ENCODE measurements around the gene SNAP25. TPM values are rescaled to one million over a fixed set of nuclear protein-coding genes. Genes with fewer than 3 reads are reported as not detected.

The SNAP25 gene
- total RNA-seq, 1 donor from 2014 or later = 5.6 TPM

GRCh38 chr20:10286356-10286755, 67.7 kb downstream of the SNAP25 start:
- no peak for TF ChIP-seq CTCF (IDR thresholded peaks at IDR 0.05)
- TF ChIP-seq POLR2AphosphoS5 (IDR thresholded peaks at IDR 0.05; ENCODE audit: insufficient read depth in 1 of 2, low read depth in 1 of 2) = no peak
- TF ChIP-seq POLR2A (IDR thresholded peaks at IDR 0.05) = no peak
- Histone ChIP-seq H3K4me3 (no peak overlapping the region), H3K27ac (no peak overlapping the region), H3K36me3 (no peaks in the 10 kb centered on the region), H3K27me3 (no peaks in the 10 kb centered on the region), H3K4me1 (no peaks in the 10 kb centered on the region), H3K9me3 (no peaks in the 10 kb centered on the region)
- intact Hi-C loops (cut with DNase I) = no loop called here
- DNase-seq (ENCODE audit: extremely low spot score in 2 of 2) = no peak

- Histone ChIP-seq H3K4me3 (no peak overlapping the region), H3K4me1 (no peaks in the 10 kb centered on the region), H3K27me3 (no peaks in the 10 kb centered on the region), H3K27ac (no peak overlapping the region), H3K36me3 (no peaks in the 10 kb centered on the region), H3K9me3 (no peaks in the 10 kb centered on the region)
- no peak for TF ChIP-seq CTCF (IDR thresholded peaks at IDR 0.05)
- no peak for TF ChIP-seq POLR2A (IDR thresholded peaks at IDR 0.05)
- TF ChIP-seq POLR2AphosphoS5 (IDR thresholded peaks at IDR 0.05; ENCODE audit: insufficient read depth in 1 of 2, low read depth in 1 of 2) = no peak
- no peak for DNase-seq (ENCODE audit: extremely low spot score in 2 of 2)
- intact Hi-C loops (cut with DNase I) = no loop called here
Measured at GRCh38 chr20:10288421-10288820, 69.8 kb downstream of the SNAP25 start.

DNA sequence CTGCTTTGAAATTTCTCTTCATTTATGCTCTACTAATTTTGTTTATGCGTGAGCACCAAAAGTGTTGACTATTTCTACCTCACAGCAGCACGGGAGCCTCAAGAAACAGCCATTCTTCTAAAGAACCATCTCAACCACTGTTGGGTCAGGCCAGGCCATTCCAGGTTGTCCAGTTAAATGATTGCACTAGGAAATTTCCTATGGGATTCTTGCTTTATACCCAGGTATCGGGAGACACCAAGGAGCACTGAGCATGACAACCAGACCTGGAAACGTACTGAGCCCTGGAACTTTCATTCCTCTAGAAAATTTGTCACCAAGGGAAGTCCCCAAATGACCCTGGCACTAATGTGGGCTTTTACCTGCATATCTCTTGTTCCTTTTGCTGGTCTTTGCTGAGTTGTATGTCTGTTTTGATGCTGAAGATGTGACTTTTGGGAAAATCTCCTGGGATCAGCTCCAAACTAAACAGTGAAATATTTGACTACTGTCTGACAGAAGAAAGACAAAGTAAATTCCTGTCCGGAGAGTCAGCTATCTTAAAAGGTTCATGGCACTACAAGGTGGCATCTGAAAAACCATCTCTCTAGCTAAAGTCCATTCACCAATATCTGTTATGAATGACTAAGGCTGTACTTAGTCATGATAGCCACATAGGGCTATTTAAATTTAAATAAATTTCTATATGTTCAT, 70.5 kb downstream of the SNAP25 start:
- Histone ChIP-seq H3K27me3 (no peaks in the 10 kb centered on the region), H3K4me3 (no peak overlapping the region), H3K4me1 (no peaks in the 10 kb centered on the region), H3K27ac (no peak overlapping the region), H3K9me3 (no peaks in the 10 kb centered on the region), H3K36me3 (no peaks in the 10 kb centered on the region)
- TF ChIP-seq POLR2AphosphoS5 (IDR thresholded peaks at IDR 0.05; ENCODE audit: insufficient read depth in 1 of 2, low read depth in 1 of 2) (no peak), CTCF (IDR thresholded peaks at IDR 0.05) (no peak), POLR2A (IDR thresholded peaks at IDR 0.05) (no peak)
- intact Hi-C loops (cut with DNase I) = no loop called here
- no peak for DNase-seq (ENCODE audit: extremely low spot score in 2 of 2)

GRCh38 chr20:10291568-10292248, 73.1 kb downstream of the SNAP25 start:
- Histone ChIP-seq H3K27me3 (no peaks in the 10 kb centered on the region), H3K4me1 (no peaks in the 10 kb centered on the region), H3K9me3 (no peaks in the 10 kb centered on the region), H3K4me3 (no peak overlapping the region), H3K27ac (no peak overlapping the region), H3K36me3 (no peaks in the 10 kb centered on the region)
- no peak for DNase-seq (ENCODE audit: extremely low spot score in 2 of 2)
- no peak for TF ChIP-seq CTCF (IDR thresholded peaks at IDR 0.05)
- no peak for TF ChIP-seq POLR2AphosphoS5 (IDR thresholded peaks at IDR 0.05; ENCODE audit: insufficient read depth in 1 of 2, low read depth in 1 of 2)
- TF ChIP-seq POLR2A (IDR thresholded peaks at IDR 0.05) = no peak
- intact Hi-C loops (cut with DNase I) = no loop called here

DNA sequence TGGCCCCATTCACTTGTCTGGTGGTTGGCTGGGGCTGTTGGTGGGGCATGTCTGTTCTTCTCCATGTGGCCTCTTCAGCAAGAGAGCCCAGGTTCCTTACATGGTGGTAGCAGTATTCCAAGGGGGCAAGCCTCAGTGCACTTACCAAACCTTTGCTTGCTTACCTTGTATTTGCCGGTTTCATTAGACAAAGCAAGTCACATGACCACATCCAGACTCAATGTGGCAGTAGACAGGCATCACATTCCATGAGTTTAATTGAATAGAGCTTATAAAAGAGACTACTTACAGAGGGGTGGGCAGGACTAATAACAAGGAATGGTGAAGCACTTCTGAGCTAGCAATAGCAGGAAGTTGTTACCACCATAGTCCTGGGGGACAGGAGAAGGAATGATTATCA, 78.6 kb downstream of the SNAP25 start:
- Histone ChIP-seq H3K36me3 (no peaks in the 10 kb centered on the region), H3K4me3 (no peak overlapping the region), H3K4me1 (no peaks in the 10 kb centered on the region), H3K27me3 (no peaks in the 10 kb centered on the region), H3K27ac (no peak overlapping the region), H3K9me3 (no peaks in the 10 kb centered on the region)
- intact Hi-C loops (cut with DNase I) = no loop called here
- no peak for DNase-seq (ENCODE audit: extremely low spot score in 2 of 2)
- TF ChIP-seq POLR2AphosphoS5 (IDR thresholded peaks at IDR 0.05; ENCODE audit: insufficient read depth in 1 of 2, low read depth in 1 of 2) (no peak), CTCF (IDR thresholded peaks at IDR 0.05) (no peak), POLR2A (IDR thresholded peaks at IDR 0.05) (no peak)

Data from vagina (tissue), 2 donors.